Left ventricle myocardium superior (tissue), 1 donor: ENCODE data around the gene HOXB3. TPM values are rescaled to one million over a fixed set of nuclear protein-coding genes. Genes with fewer than 3 reads are reported as not detected.

Experiments
- ATAC-seq: fragments of 200-7000 bp; cut with Tn5 transposase; one replicate; pipeline ENCODE4 v1.9.1; 2020; ENCODE audit warnings: mild to moderate bottlenecking, moderate library complexity
- DNase-seq: peaks from one replicate; pipeline ENCODE4 v3.0.0-alpha.2; 2020
- intact Hi-C: fragments of 100-400 bp; cut with micrococcal nuclease; formaldehyde crosslinking; loops from one replicate; pipeline ENCODE4 v1.11.0; 2022
- total RNA-seq: library from RNA; stranded (reverse); fragmentation: NEBNext Ultra II Directional; extraction: Animal tissue kit (Norgen Biotek cat#: 25700); gene quantifications from one replicate; pipeline ENCODE4 v1.2.1, GENCODE V29; 2021
- donor health status: DM: no; HTN: yes; CAD: no; lungs with severe emphysema.

The HOXB3 gene
- total RNA-seq, 1 donor from 2014 or later: 2.7 TPM

DNA sequence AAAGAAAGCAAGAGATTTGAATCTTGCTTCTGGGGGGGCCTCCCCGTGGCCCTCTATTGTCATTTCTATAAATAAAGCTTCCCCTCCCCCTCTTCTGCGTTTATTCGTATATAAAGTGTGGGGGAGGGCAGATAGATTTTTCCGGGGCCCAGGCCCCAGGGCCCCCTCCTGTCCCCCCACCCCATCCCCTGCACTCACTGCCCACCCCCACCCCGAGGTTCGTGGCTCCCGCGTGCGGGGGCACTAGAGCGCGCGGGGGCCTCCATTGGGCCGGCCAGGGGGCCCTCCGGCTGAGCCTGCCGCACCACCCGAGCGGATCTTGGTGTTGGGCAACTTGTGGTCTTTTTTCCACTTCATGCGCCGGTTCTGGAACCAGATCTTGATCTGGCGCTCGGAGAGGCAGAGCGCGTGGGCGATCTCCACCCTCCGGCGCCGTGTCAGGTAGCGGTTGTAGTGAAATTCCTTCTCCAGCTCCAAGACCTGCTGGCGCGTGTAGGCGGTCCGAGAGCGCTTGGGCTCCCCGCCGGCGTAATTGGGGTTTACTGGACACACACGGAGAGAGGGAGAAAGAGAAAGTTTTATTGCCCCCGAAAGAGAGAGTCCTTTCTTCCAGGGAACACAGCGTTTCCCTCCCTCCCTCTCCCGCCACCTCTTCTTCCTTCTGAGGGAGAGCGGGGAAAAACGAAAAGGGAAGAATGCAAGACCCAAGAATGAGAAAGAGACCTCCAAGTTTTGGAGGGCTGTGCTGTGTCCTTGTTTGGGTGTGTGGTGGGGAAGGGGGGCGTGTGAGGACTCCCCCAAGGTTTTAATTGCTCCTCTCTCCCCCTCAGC, 13.3 kb downstream of the HOXB3 start:
- intact Hi-C loops: no loop called here
- ATAC-seq (no peak), DNase-seq (no peak)

DNA sequence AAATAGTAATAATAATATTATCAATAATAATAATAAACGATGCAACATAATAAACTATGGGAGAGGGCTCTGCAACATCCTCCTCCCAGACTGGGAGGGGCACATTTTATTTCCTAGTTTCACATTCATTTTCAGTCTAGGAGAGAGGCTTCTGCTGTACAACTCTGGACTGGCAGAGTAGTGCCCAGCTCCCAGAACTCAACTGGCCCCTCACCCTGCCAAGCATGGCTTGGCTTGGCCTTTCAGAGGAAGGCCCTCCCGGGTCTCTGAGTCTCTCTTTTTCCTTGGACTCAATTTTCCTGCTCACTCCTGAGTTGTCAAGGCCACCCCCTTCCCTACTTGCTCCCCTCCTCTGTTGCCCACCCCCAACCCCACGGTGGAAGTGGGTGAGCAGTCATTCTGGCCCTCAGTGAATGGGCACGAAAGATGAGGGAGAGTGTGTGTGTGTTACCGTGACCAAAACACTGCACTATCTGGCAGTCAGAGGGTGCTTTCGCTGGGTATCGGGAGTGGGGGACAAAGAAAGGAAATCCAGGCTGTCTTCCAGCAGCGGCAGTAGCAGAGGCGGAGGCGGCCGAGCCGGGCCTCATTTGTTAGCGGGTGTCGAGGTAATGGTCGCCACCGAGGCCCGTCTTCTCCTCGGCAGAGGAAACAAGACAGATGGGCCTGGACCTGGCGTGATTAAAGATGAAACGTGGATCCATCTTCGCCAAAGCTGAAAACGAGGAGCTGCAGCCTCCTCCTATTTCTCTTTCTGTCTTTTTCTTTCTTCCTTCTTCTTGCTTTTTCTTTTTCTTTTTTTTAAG, 14.2 kb downstream of the HOXB3 start:
- DNase-seq (no peak), ATAC-seq (no peak)
- intact Hi-C loops: no loop called here

- DNase-seq (no peak), ATAC-seq (no peak)
- intact Hi-C loops: no loop called here
These were observed 14.9 kb downstream of the HOXB3 start for GRCh38 chr17:48575066-48575582.

GRCh38 chr17:48574505-48575065, 15.5 kb downstream of the HOXB3 start:
- intact Hi-C loops: no loop called here
- ATAC-seq: no peak

DNA sequence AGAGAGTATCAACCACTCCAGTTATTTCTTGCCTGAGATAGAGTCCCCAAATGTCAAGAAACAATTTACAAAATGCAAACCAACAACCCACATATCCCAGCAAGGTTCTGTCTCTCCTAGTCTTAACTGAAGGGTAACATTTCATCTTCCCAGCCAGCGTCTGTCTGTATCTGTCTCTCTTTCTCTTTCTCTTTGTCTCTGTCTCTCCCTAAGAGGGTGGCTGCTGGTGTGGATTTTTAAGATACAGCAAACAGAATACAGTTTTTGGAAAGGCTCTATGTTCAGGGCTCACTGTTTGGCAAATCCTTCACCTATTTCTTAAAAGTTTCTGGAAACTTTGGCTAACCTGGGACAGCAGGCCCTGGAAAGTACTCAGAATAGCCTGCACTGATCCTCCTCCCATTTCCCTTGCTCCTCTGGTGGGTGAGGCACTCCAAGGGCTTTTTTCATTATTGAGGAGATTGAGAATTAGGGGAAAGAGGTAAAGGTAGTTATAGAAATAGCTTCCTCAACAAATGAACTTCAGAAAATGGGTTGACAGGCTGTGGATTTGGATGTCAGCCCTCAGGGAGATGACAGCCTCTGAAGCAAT, 18.1 kb downstream of the HOXB3 start:
- intact Hi-C loops: no loop called here
- ATAC-seq: no peak
- DNase-seq: no peak

More at GRCh38 chr17:48574505-48575065, 15.5 kb downstream of the HOXB3 start:
- no peak for DNase-seq

DNA sequence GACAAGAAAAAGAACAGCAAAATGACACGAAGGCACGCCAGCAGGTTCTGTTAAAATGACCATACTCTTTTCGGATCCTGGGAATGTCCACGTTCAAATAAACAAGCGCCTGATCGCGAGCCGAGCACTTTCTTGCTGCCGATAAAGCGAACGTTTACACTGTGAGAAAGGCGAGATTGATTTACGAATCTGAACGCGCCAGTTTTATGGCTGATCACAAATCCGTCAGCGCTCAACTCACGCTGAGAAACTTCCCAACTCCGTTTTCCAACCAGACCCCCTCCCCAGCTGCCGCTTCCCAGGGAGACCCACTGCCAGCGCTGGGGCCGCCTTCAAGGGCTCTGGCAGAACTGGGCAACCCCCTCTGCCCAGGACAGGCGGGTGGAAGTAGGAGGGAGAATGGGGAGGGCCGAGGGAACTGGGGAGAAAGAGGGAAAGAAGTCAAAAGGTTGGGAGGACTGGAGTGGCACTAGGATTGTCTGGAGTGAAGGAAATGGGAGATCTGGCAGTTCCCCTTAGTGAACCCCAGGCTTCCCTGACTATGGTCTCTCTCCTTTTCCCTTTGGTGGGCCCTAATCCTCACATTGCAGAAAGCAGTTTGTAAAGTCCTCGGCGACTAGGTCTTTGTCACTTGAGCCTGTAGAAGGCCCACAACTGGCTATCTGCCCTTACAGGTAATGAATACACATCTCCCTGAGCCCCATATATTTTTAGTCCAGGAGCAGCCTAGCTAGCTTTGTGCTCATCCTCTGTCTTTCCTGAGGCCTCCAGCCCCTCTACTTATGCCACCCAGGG, 18.8 kb downstream of the HOXB3 start:
- no peak for DNase-seq
- no peak for ATAC-seq
- intact Hi-C loops: no loop called here

DNA sequence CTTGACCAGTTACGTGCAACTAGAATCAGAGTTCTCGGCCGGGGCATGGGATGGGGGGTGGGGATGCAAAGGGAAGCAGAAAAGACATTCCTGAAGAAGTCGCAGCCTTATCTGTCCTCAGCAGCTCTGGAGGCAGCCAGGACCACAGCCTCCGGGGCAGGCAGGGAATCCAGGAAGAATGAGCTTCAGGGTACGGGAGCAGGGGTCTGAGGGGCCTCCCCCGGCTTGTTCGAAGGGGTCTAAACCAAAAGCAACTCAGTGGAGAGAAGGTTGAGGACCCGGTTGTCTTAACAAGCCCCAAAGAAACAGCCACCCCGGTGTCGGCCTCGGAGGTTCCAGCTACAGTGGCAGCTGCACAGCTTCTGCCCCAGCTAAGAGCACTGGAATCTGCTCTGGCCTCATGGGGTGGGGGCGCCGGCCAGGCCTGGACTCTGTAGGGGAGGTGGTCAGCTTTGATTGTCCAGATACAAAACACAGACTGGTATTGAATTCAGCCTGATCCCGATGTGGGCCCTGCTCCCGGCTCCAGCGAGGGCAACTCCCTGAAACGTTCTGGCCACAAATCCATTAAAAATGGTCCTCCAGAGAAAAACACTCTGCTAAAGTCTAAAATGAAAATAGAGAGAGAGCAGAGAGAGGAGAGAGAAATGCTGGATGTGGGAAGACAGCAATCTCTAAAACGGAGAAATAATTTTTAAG, 19.6 kb downstream of the HOXB3 start:
- ATAC-seq (no peak), DNase-seq (no peak)
- intact Hi-C loops: no loop called here

- intact Hi-C loops: no loop called here
- DNase-seq: no peak
- ATAC-seq: no peak
These were observed 20.2 kb downstream of the HOXB3 start for GRCh38 chr17:48569674-48570324.

- DNase-seq: no peak
- intact Hi-C loops: no loop called here
- no peak for ATAC-seq
These were observed 20.8 kb downstream of the HOXB3 start for GRCh38 chr17:48569240-48569582.

DNA sequence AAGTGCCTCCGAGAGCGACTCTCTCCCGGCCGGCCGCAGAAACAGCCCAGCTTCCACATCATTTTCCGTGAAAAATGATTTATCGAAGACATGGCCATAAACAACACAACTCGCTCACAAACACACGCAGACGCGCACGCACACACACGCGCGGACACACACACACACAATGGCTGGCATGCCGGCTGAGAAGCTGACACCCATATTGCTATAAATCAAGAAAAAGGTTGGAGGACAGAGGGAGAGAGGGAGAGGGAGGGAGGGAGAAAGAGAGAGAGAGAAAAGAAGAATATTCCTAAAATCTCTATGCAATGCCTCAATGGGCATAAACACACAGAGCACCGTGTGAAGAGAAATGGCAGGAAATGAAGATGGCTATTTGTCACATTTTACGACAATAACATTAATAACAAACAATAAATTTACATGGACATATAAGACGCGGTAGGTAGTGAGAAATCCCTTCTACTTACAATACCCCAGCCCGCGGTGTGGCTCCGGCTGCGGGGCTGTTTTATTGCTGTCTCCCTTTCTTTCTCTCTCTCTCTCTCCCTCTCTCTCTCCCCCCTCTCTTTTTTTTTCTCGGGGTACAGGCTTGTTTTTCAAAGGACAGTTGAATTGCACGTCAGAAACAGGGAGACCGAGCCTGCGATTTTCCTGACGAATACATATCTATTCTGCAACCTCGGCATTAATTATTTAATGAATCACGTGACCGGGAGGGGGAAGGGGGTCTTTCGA, 21.4 kb downstream of the HOXB3 start:
- ATAC-seq: no peak
- no peak for DNase-seq
- intact Hi-C loops: no loop called here

DNA sequence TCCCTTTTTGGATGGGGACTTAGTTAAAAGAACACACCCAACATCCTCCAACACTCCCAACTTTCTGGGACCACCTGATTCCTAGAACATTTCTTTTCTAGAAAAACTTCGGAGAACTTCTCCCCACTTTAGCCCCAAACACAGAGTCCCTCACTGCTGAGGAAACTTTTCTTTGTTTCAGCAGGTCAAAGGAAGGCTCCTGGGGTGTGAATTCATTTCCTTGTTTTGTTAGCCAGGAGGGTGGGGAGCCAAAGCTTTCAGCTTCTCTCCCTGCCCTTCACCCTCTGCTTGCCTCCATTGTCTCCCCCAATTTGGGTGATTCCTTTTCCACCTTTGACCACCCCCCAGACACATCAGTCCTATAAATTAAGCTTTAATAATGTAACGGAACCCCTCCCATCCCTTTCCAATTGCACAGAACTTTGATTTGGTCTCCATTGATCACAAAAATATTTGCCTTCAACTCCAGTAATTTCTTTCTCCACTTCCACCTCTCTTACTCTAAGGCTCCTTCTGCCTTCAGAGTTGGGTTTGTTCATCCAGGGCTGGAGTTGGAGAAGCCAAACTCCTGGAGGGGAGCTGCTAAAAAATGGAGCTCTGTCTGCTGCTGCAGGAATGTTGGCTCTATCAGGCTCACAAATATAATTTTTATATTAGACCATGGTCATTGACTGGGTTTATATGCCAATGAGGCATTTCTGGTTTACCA, 22.2 kb downstream of the HOXB3 start:
- DNase-seq: no peak
- no peak for ATAC-seq
- intact Hi-C loops: no loop called here

DNA sequence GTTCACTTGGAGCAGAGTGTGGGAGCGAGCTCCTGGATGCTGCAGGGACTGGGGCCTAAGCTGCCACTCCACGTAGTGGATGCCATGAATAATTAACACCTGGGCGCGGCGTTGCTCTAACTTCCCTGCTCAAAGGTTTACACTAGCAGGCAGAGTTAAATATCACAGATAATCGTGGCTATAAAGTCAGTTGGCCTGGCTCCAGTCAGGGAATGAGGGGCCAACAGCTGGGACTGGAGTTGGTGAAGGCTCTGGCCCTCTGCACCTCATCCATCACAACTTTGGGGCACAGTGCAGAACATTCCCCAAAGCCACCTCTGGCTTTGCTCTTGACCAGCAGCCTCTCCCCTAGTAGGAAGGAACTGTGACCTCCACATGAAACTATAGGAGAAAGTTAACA, 22.8 kb downstream of the HOXB3 start:
- intact Hi-C loops: no loop called here
- ATAC-seq (no peak), DNase-seq (no peak)

DNA sequence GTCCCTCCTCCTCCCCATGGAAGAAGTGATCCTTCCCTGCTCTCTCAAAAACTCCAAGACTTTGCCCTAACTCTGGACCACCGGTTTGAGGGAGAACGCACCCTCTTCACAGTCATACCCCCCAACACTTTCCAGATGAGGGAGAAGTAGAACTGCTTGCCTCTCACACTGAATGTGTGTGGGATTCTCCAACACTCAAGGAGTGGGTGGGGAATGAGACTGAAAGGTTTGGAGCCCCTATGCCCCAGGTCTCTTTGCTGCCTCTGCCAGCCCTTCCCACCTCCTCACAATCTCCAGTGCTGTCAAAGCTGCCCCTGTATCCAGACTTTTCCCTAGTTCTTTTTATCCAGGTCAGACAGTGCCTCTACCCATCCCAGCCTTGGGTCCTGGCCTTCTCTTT, 23.3 kb downstream of the HOXB3 start:
- ATAC-seq (no peak), DNase-seq (no peak)
- intact Hi-C loops: no loop called here

GRCh38 chr17:48565925-48566710, 23.9 kb downstream of the HOXB3 start:
- no peak for DNase-seq
- no peak for ATAC-seq
- intact Hi-C loops: no loop called here

DNA sequence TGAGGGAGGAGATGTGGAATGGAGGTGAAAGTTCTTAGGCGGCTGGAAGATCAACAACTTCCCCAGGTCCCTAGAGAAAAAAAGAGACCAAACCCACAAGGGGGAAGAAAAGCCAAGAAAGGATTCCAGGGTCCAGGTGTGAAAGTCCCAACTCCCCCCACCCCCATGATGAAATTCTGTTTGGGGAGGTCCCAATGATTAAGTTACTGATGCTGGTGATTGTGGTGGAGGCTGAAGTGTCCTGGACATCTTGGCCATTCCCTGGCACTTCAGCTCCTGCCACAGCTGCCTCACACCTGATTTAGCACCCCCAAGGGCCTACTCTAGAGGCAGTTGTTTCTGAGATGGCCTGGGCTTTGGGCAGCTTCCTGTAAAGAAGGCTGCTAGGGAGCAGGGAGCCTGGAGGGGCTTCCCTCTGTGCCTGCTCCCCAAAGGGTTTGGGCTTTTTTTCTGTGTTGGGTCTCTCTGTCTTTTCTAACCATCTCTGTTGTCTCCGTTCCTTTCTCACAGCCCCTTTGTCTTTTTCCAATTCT, 25.0 kb downstream of the HOXB3 start:
- ATAC-seq: no peak

More for the DNA sequence above, 25.0 kb downstream of the HOXB3 start:
- intact Hi-C loops: no loop called here
- DNase-seq: no peak
